ENCODE data around the gene FPR2.
"Not testable (repeated sequence)": the region's sequence is repeated elsewhere in the genome, so short reads cannot be mapped to it uniquely, and the experiment has no call there.

Gene FPR2

GRCh38 chr19:51735759-51736449 lies 25.1 kb upstream of the FPR2 start:
- H3K9ac ChIP-seq (ENCODE audit: low read length) = no peak overlapping the region
- no peak overlapping the region for H2AFZ ChIP-seq (ENCODE audit: low read depth, low read length)
- H3K27ac ChIP-seq (ENCODE audit: low read length) = no peak overlapping the region
- no peak overlapping the region for H3K4me3 ChIP-seq (ENCODE audit: low read length)
- no peaks in the 10 kb centered on the region for H3K79me2 ChIP-seq (ENCODE audit: low read length)
- no peak for TF ChIP-seq EZH2phosphoT487 (IDR thresholded peaks at IDR 0.05; ENCODE audit: low read depth)
- no peak for TF ChIP-seq CTCF (IDR thresholded peaks at IDR 0.05; ENCODE audit: low read depth, low read length)
- no peaks in the 10 kb centered on the region for H3K9me3 ChIP-seq (ENCODE audit: insufficient read depth, low read length)
- peaks cover 33% of the 10 kb centered on the region for H3K27me3 ChIP-seq (ENCODE audit: low read depth, low read length)
- no peak overlapping the region for H3K4me2 ChIP-seq (ENCODE audit: low read length)
- H3K36me3 ChIP-seq (replicated peaks; ENCODE audit: low read depth, low read length) = no peaks in the 10 kb centered on the region
- no peaks in the 10 kb centered on the region for H4K20me1 ChIP-seq (ENCODE audit: insufficient read depth, low read length)
- no peaks in the 10 kb centered on the region for H3K4me1 ChIP-seq (ENCODE audit: low read length)

GRCh38 chr19:51737389-51737788 lies 23.6 kb upstream of the FPR2 start:
- TF ChIP-seq EZH2phosphoT487 (IDR thresholded peaks at IDR 0.05; ENCODE audit: low read depth) = no peak
- no peak for TF ChIP-seq CTCF (IDR thresholded peaks at IDR 0.05; ENCODE audit: low read depth, low read length)
- Histone ChIP-seq H3K27ac (ENCODE audit: low read length) (no peak overlapping the region), H3K4me1 (ENCODE audit: low read length) (no peaks in the 10 kb centered on the region), H4K20me1 (ENCODE audit: insufficient read depth, low read length) (no peaks in the 10 kb centered on the region), H3K4me2 (ENCODE audit: low read length) (no peak overlapping the region), H3K79me2 (ENCODE audit: low read length) (no peaks in the 10 kb centered on the region), H3K36me3 (replicated peaks; ENCODE audit: low read depth, low read length) (no peaks in the 10 kb centered on the region), H3K9me3 (ENCODE audit: insufficient read depth, low read length) (no peaks in the 10 kb centered on the region), H3K27me3 (ENCODE audit: low read depth, low read length) (peaks cover 33% of the 10 kb centered on the region), H2AFZ (ENCODE audit: low read depth, low read length) (no peak overlapping the region), H3K9ac (ENCODE audit: low read length) (no peak overlapping the region), H3K4me3 (ENCODE audit: low read length) (no peak overlapping the region)

- Histone ChIP-seq H3K4me3 (ENCODE audit: low read length) (no peak overlapping the region), H3K36me3 (replicated peaks; ENCODE audit: low read depth, low read length) (no peaks in the 10 kb centered on the region), H3K27me3 (ENCODE audit: low read depth, low read length) (peaks cover 33% of the 10 kb centered on the region), H3K4me1 (ENCODE audit: low read length) (no peaks in the 10 kb centered on the region), H3K27ac (ENCODE audit: low read length) (no peak overlapping the region), H3K4me2 (ENCODE audit: low read length) (no peak overlapping the region), H4K20me1 (ENCODE audit: insufficient read depth, low read length) (no peaks in the 10 kb centered on the region), H3K9ac (ENCODE audit: low read length) (no peak overlapping the region), H2AFZ (ENCODE audit: low read depth, low read length) (no peak overlapping the region), H3K9me3 (ENCODE audit: insufficient read depth, low read length) (no peaks in the 10 kb centered on the region), H3K79me2 (ENCODE audit: low read length) (no peaks in the 10 kb centered on the region)
- no peak for TF ChIP-seq CTCF (IDR thresholded peaks at IDR 0.05; ENCODE audit: low read depth, low read length)
- no peak for TF ChIP-seq EZH2phosphoT487 (IDR thresholded peaks at IDR 0.05; ENCODE audit: low read depth)
These were observed 23.1 kb upstream of the FPR2 start for GRCh38 chr19:51737924-51738323.

GRCh38 chr19:51738523-51738922 lies 22.5 kb upstream of the FPR2 start:
- not testable (repeated sequence) for H3K27ac ChIP-seq (ENCODE audit: low read length); H3K4me1 ChIP-seq (ENCODE audit: low read length); H3K36me3 ChIP-seq (replicated peaks; ENCODE audit: low read depth, low read length); H3K79me2 ChIP-seq (ENCODE audit: low read length); H3K9me3 ChIP-seq (ENCODE audit: insufficient read depth, low read length); H2AFZ ChIP-seq (ENCODE audit: low read depth, low read length); H4K20me1 ChIP-seq (ENCODE audit: insufficient read depth, low read length); H3K9ac ChIP-seq (ENCODE audit: low read length); H3K4me3 ChIP-seq (ENCODE audit: low read length); H3K4me2 ChIP-seq (ENCODE audit: low read length)
- peaks cover 27% of the 10 kb centered on the region for H3K27me3 ChIP-seq (ENCODE audit: low read depth, low read length)
